Upper lobe of left lung (tissue), 4 donors: ENCODE data around the gene ZHX3.

Experiments
- POLR2AphosphoS5 ChIP-seq, 2 donors: sonication (generic); formaldehyde crosslinking; IDR thresholded peaks; one replicate each; pipeline ENCODE4 v1.5.1; 2017; ENCODE audit warnings: antibody characterized with exemption in 2 of 2
- TF ChIP-seq, protein P1 (sequence below), 6 experiments: fragments of 450-650 bp in 4 of 6; fragments of 200-600 bp in 2 of 6; sonication (generic) in 2 of 6; IDR thresholded peaks; one replicate each; pipeline ENCODE4 v1.5.1; 2016 to 2019; ENCODE audit warnings: antibody characterized with exemption in 6 of 6

GRCh38 chr20:41187668-41188067 lies 129.9 kb downstream of the ZHX3 start:
- TF ChIP-seq, protein P1, sequence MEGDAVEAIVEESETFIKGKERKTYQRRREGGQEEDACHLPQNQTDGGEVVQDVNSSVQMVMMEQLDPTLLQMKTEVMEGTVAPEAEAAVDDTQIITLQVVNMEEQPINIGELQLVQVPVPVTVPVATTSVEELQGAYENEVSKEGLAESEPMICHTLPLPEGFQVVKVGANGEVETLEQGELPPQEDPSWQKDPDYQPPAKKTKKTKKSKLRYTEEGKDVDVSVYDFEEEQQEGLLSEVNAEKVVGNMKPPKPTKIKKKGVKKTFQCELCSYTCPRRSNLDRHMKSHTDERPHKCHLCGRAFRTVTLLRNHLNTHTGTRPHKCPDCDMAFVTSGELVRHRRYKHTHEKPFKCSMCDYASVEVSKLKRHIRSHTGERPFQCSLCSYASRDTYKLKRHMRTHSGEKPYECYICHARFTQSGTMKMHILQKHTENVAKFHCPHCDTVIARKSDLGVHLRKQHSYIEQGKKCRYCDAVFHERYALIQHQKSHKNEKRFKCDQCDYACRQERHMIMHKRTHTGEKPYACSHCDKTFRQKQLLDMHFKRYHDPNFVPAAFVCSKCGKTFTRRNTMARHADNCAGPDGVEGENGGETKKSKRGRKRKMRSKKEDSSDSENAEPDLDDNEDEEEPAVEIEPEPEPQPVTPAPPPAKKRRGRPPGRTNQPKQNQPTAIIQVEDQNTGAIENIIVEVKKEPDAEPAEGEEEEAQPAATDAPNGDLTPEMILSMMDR (IDR thresholded peaks at IDR 0.05) = no peak
- TF ChIP-seq POLR2AphosphoS5 (IDR thresholded peaks at IDR 0.05) = no peak
